HG03565 (cell line): ENCODE results near the gene ENHO.

Source experiments
- ATAC-seq: cut with Tn5 transposase; IDR thresholded peaks from one replicate; pipeline ENCODE4 v1.9.1; 2021; ENCODE audit warnings: mild to moderate bottlenecking, moderate library complexity; ENCODE audit not compliant: unreplicated experiment

Gene ENHO

DNA sequence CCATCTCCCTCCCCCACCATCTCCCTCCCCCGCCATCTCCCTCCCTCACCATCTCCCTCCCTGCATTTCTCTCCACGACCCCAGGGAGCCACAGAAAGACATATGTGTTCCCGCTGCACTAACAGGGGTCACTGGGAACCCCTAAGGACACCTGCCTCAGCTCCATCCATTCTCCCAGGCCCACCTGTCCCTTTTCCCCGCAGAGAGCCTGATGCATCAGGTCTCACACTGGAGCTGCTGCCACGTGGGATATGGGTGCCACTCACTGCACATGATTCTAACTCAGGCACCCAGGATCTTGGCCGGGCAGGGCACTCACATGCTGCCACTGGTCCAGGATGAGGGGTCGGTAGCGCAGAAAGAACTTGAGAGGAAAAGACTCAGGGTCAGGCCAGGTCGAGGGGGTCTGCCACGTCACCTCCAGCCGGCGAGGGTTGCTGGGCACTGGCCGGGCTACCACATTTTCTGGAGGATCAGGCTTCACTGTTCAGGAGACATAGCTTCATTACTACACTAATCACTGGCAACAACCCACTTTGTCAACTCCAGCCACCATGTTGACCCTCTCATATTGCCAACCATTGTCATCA is 33.2 kb upstream of the ENHO start:
- ATAC-seq, result no peak

DNA sequence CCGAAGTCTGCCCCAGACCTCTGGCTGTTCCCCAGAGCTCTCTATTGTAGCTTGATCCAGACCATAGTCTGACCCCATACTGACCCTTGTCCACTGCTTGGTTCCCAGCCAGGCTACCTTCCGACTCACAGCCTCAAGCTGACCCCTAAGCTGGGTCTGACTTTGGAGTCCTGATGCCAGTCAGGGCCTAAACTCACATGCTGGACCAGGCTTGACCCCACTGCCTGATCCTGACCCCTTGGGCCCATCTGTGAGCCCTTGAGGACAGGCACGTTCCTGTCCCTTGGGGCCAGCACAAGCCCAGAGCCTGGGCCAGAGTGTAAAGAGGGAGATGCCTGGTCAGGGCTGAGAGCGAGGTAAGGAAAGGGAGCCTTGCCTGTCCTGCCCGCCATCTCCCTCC is 32.7 kb upstream of the ENHO start:
- no peak for ATAC-seq

DNA sequence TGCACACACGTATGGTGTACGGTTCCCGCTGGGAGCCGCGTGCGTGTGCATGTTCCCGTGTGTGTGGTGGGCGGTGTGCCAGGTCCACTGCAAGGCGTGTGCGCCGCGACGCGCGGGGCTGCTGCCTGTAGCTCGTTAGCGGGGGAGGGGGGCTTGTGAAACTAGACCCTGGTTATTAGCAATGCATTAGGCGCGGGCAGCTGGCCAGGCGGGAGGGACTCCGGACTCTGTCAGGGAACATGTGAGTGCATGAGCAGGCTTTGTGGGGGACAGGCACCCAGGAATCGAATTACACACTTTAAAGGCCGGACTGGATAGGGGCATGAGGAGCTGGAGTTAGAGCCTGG is 32.2 kb upstream of the ENHO start:
- ATAC-seq, result no peak

DNA sequence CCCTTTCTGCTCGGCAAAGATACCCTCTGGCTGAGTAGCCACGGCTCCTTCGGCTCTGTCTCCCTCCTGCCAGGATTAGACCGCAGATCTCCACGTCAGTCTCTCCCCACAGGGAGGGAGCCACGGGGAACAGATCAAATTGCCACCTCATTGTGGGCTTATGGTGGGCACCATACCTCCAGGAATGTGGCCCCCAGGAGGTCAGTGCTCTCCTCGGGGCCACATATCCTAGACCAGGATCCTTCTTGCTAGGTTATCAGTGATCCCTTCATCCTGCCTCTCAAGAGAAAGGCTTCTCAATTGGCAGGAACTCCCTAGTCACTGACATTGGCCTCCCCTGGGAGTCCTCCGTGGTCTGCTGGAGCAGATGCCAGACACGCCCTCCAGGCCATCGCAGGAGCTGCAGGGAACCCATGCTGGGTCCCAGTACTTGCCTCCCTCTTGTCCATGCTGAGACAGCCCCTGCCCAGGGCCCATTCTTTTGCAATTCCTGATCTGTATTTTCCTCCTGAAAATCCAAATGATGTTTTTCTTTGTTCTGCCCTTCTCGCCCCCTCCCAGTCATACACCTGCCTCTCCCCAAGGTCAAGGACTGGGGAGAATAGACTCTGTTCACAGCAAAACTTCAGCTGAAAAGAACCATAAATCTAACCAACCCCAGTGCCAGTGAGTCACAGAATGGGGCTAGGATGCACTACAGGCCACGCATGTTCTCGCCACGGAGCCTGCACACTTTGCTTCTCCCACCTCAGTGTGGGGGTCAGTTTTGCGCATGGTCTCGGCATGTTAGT is 31.6 kb upstream of the ENHO start:
- ATAC-seq, result no peak

DNA sequence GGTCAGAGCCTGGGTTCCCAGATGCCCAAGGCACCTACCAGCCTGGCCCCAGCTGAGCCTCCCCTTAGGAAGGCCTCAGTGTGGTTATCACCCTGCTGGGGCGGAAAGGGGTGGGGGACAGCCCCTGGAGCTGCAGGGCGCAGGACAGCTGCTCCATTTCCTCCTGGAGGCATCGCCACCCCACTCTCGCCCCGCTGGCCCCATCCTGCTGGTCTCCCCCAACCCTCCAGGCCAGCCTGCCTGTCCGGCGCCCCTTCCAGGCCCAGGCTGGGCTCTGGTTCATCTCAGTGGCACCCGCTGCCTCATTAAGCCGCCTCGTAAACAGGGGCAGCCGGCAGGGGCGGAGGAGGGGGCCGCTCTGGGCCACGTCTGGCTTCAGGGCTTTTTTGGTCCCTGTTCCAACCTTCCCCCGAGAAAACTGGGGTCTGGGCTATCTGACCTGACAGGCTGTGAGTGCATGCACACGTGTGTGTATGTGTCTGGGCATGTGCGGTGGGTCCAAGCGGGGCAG is 30.8 kb upstream of the ENHO start:
- ATAC-seq, result no peak

DNA sequence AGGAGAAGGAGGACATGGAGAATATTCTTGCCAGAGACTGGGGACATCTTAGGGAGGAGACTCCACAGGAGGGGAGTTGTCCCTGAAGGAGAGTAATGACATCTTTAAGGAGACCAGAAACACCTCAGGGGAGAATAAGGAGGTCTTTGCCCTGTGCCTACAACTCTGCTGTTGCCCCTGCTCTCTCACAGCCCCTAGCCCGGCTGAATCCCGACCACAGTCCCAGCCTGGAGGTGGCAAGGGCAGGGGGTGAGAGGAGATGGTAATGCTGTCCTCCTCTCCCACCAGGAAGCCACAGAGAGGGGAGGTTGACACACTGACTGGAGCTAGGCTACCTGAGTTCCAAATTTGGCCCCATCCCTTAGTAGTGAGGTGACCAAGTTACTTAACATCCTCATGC is 30.2 kb upstream of the ENHO start:
- no peak for ATAC-seq

DNA sequence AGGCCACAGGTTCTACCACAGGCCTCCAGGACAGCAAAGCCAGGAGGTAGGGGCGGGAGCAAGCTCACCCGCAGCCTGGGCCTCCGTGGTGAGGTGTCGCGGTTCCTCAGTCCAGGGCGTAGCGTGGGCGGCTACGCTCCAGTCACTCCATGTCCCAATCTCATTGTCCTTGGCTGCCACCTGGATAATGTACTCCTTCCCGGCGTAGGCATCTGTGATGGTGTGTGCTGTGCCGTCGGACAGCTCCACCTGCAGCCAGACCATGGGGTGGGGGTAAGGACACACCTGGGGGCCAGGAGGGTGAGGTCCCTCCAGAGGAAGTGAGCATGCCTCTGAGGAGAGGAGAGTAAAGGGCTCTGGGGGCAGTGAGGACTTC is 29.8 kb upstream of the ENHO start:
- ATAC-seq, result no peak

DNA sequence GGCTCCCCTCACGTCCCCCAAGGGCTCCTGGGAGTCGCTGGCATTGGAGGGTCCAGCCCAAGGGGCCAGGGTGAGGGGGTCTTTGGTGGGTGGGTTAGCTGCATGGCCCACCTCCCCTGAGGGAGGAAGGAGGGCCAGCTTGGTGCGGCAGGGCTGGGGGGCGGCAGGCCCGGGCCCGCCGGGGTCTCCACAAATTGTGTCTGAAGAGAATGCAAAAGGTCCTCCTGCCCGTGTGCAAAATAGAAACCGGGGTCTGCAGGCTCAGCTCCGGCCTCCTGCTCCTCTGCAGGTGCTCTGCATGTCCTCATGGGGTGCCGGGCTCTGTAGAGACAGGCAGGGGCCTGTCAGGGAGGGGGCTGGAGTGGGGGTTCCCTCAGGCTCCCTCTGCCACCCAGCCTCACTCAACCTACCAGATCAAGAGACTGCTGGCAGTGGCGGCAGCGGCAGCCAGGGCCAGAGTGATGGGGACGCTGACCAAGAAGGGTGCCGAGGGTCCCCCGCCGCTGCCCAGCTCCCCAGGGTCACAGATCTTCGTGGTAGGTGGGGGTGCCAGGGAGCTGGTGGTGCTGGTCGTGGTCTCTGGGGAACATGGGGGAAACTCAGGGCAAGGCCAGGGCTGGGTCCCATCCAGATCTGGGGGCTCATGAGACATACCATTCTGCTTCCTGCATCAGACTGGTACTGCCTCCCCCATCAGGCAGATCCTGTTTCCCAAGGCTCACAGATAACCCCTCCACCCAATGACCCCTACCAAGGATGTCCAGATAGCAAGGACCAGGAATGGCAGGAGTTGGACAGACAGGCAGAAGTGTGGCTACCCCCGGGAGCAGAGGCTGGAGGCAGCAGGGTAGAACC is 29.2 kb upstream of the ENHO start:
- no peak for ATAC-seq

DNA sequence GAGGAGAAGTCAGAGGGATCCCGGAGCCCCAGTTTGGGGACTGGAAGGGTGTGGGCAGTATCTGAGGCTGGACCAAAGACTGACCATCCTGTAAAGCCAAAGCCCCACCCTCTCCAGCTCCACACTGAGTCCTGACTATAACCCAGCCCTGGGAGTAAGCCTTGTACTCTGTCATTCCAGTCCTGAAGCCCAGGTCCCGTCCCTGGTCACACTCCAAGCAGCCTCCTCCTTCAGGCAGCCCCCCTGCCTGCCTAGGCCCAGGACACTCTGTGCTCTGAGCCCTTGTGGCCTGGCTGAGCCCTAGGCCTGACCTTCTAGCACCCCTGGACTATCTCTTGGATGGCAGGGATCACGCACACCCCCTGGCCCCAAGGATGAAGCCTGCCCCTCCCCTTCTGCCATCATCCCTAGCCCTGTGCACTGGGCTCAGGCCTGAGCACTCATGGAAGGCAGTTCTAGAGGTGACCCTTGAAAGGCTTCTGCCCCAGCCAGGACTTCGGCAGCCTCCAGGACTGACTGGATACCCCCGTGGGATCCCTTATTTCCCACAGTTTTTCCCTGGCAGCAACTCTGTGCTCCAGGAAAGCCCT is 28.0 kb upstream of the ENHO start:
- ATAC-seq, result no peak

DNA sequence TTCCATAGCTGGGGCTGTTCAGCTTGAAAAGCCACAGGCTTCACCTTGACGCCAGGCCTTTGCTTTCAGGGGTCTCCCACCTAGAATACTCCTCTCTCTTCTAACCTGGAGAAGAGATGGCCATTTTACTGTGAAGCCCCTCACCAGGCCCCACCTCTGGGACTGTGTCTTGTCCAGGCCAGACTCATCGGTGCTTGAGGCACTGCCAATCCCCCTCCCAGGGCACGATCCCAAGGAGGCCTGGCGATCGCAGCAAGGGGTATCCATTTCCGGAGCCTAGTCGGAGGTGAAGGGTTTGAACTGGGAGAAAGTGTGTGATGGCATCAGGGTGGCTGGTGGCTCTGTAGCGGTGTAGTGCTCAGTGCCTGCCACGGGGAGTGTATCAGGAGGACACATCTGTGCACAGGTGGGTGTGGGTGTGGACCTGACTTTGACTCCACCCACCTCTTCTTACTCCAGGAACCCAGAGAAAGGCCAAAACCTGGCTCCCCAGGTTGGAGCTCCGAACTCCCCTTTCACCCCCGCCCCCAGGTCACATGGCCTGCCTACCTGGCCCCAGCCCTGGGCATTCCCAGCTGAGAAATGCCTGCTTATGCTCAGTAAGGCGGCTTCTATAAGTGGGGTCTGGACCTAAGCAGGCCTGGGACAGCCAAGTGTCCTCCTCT is 27.4 kb upstream of the ENHO start:
- ATAC-seq, result no peak

DNA sequence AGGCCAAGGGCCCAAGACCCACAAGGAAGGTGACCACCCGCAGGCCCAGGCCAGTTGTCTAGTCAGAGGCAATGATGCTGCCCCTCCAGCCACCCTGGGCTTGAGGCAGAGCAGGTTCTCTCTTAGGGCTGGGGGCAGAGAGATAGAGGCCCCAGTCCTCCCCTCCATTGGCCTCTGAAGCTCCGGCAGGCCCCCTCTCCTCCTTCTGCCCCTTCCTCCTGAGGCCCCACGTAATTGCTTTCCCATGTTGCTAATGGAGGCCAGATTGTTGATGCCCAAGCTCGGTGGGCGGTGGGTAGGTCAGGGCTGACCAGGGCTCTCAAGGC is 26.6 kb upstream of the ENHO start:
- no peak for ATAC-seq

DNA sequence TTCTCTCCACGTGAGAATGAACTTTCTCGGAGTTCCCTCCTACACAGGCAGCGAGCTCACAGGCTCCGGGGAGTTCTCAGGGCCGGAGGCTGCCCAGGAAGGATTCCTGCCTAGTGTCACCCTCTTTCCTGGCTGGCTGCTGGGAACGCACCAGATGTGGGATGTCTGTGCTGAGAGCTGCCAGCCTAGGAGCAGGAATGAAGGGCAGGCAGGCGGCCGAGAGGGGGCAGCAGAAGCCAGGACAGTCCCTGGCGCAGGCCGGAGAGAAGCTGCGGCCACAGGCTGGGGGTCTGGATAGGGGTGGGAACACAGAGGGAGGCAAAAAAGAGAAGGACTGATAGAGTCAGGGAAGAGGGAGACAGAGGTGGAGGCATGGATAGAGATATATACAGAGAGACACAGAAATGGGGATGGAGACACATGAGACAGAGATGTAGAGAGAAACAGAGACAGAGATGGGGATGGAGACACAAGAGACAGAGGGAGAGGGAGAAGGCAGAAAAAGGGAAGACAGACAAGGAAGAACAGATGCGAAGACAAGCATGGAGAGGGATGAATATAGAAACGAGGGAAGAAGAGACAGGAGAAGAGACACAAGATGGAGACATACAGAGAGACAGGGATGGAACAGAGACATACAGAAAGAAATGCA is 25.3 kb upstream of the ENHO start:
- no peak for ATAC-seq

DNA sequence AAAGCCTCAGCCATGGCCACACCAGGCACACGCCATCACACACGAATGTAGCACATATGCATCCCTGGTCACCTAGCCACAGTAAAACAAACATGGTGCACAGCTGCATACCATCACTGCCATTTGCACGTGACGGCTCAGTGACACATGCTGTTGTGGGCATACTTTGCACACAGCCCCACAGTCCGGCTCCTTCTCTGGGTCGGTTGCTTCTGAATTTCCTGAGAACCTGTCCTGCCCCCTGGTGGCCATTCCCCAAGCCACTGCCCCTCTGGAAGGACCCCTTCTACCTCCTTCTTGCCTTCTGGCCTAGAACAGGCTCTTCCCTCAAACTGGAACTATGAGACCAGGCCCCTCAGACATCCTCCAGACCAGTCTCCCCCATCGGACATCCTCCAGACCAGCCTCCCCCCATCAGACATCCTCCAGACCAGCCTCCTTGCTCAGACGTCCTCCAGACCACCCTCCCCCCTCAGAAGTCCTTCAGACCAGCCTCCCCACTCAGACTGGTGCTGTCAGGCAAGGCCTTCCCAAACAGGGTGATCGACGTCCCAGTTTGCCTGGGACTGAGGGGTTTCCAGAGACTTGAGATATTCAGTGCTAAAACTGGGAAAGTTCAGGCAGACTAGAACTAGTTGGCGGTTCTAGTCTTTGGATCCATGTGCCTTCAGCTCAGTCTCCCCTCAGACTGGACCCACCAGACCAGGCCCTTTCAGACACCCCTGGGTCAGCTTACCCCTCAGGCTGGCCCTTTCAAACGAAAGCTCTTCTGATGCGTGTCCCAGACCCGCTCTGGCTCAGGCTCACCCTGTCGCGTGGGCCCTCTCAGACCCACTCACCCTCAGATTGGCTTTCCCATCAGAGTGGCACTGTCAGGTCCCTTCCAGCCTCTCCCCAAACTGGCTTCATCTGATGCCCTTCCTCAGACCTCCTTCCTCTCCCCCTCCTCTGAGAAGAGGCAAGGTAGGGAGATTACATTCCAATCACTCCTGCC is 24.3 kb upstream of the ENHO start:
- no peak for ATAC-seq

DNA sequence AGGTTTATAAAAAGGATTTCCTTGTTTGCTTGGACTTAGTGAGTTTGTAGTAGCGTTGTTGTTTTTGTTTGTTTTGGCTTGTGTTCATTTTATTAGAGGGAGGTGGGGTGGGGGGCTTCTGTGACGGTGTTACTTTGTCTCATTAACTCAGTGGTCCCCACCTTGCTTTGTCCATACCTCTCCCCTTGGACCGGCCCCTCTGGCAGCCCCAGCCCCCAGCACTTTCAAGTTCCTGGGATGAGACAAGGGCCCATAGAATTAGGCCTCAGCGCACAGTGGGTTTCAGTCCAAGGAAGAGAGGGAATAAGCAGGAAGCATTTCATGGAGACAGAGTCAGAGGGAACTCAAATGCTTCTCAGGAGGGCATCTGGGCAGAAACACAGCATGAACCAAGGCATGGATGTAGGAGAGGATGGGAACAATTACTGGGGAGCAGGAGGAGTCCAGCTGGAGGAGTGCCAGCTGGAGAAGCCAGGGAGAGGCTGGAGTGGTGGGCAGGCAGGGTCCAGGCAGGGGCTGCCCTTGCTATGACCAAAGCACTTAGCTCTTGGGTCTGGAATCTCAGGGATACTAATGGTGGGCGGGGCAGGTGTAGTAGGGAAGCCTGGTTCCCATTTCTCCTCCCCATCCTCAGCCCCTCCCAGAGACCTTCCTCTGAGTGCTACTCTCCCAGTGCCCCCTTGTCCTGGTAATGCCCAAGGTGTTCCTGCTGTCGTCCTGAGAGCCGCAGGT is 23.5 kb upstream of the ENHO start:
- ATAC-seq, result no peak

DNA sequence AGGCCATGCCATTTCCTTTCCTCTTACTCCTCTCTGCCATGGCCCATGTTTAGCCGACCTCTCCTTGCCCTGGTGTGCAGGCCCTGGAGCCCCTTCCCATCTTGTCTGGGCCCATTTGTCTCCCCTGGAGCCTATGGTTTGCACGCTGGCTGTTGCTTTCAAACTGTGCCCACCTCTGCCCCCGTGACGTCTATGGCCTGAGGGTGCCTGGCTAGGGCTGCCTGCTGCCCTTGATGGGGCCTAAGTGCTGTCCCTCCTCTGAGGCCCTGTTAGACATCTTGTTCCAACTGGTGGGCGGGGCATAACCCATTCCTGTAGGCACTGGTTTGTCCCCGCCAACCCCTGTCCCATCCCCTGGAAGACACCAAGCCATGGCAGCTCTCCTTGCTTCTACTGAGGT is 22.7 kb upstream of the ENHO start:
- no peak for ATAC-seq

DNA sequence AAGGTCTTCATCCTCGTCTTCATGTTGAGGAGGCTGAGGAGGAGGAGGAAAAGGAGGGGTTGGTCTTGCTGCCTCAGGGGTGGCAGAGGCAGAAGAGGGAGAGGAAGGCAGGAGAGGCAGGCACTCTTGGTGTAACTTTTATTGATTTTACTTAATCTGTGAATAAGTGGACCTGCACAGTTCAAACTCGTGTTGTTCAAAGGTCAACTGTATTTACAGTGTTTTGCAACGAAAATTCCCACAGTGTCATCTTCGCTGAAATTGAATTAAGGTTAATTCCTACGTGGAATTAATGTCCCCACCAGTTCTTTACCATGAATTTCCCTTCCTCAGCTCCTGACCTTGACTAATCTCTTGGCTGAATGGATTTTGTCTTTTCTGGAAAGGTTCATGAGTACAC is 21.2 kb upstream of the ENHO start:
- no peak for ATAC-seq

DNA sequence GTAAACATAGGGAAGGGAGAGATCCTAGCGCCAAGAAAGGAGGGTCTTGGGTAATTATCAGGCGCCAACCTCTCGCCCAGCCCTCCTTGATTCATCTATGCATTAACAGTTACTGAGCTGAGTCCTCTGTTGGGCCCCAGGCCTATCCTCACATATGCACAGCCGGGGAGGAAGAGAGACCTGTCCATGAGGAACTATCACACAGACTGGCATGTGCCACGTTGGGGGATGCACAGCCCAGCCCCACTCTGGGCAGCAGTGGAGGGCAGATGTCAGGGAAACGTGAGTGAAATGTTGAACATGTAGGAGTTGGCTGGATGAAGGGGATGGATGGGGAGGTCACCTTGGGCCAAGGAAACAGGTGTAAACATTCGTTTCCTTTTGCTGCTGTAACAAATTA is 18.8 kb upstream of the ENHO start:
- ATAC-seq, result no peak

DNA sequence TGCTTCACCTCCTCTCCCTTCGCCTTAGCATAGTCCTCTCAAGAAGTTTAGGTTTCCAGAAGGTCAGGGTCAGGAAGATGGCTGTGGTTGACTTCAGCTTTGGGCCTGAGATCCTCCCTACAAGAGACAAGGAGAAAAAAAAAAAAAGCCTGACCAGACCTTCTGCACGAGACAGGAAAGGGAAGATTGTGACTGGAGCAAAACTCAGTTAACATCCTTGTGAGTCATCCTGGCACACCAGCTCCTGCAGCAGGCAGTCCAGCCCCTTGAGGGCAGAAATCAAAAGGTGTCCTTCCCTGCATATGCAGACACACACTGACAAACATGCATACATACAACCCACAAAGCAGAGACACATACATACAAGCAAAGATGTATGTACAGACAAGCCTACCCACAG is 18.0 kb upstream of the ENHO start:
- no peak for ATAC-seq

DNA sequence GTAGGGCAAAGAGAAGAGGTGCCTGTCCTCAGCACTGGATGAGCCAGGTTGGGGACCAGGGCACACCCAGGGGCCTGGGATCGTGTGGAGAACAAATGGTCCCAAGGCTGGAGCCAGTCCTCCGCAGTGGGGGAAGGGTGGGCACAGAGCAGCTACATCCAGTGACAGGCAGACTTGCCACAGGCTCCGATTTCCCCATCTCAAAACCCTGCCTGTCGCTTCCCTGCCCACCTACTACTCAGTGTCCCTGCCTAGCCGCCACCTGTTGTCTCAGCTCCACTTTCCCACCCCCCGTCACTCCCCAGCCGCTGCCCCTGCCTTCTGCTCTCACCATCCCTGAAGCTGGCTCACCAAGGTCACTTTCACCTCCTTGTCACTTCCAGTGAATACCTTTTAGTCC is 13.9 kb upstream of the ENHO start:
- ATAC-seq, result no peak
